B cell (primary cell): ENCODE measurements around the gene GAL3ST2. TPM values are rescaled to one million over a fixed set of nuclear protein-coding genes. Genes with fewer than 3 reads are reported as not detected.

Source experiments
- ATAC-seq: fragments of 200-7000 bp; cut with Tn5 transposase; one replicate; pipeline ENCODE4 v1.10.0; 2021; ENCODE audit warnings: low read depth, mild to moderate bottlenecking, moderate number of reproducible peaks, moderate library complexity
- CTCF ChIA-PET: fragments of 350-600 bp; sonication (Branson Sonifier 250); formaldehyde crosslinking; loops from one replicate; lab custom pipeline; 2021; ENCODE audit warnings: antibody characterized with exemption, inconsistent platforms; lab: Charles Lee
- POLR2A ChIA-PET: fragments of 350-600 bp; sonication (Branson Sonifier 250); formaldehyde crosslinking; loops from one replicate; lab custom pipeline; 2021; ENCODE audit warnings: antibody characterized with exemption; lab: Charles Lee
- DNase-seq: peaks from one replicate; pipeline ENCODE4 v3.0.0; 2013
- H2AFZ ChIP-seq: 2 replicates; pipeline ENCODE4 v1.6.1; 2012; ENCODE audit warnings: mild to moderate bottlenecking, low read depth, low read length; ENCODE audit not compliant: insufficient read depth, poor library complexity, severe bottlenecking
- H3K27ac ChIP-seq, 2 donors: 1 replicate in 1 of 2; 2 replicates in 1 of 2; pipeline ENCODE4 v1.5.1; 2012 to 2013; ENCODE audit warnings: low read length in 2 of 2, mild to moderate bottlenecking in 2 of 2, moderate library complexity in 1 of 2
- H3K27me3 ChIP-seq, 4 experiments: fragments of 200-600 bp in 1 of 4; sonication (generic) in 1 of 4; replicated peaks in 1 of 4; 1 replicate in 2 of 4; 2 replicates in 2 of 4; pipeline versions ENCODE4 v1.6.1 to v1.7.0; 2013 to 2016; ENCODE audit warnings: low read length in 3 of 4, mild to moderate bottlenecking in 2 of 4, mixed read lengths in 1 of 4, moderate library complexity in 1 of 4; ENCODE audit not compliant: insufficient read depth in 4 of 4, control insufficient read depth in 3 of 4; ENCODE audit errors: control extremely low read depth in 1 of 4
- H3K36me3 ChIP-seq, 2 experiments: replicated peaks in 1 of 2; 1 replicate in 1 of 2; 2 replicates in 1 of 2; pipeline versions ENCODE4 v1.6.1 to v1.7.1; 2013; ENCODE audit warnings: low read length in 1 of 2; ENCODE audit not compliant: insufficient read depth in 2 of 2, control insufficient read depth in 1 of 2; ENCODE audit errors: control extremely low read depth in 1 of 2, extremely low read depth in 1 of 2
- H3K4me1 ChIP-seq, 2 donors: fragments of 200-600 bp in 1 of 2; sonication (generic) in 1 of 2; 1 replicate in 1 of 2; 2 replicates in 1 of 2; pipeline versions ENCODE4 v1.5.1 to v1.6.1; 2013 to 2017; ENCODE audit warnings: low read length in 2 of 2; ENCODE audit not compliant: control insufficient read depth in 2 of 2, insufficient read depth in 2 of 2
- H3K4me2 ChIP-seq: replicated peaks from 2 replicates; pipeline ENCODE3; 2012; ENCODE audit warnings: mild to moderate bottlenecking, low read depth, low read length; ENCODE audit not compliant: poor library complexity, severe bottlenecking
- H3K4me3 ChIP-seq, 5 experiments: fragments of 200-600 bp in 1 of 5; sonication (generic) in 1 of 5; 1 replicate in 3 of 5; 2 replicates in 2 of 5; pipeline versions ENCODE4 v1.5.1 to v1.7.0; 2011 to 2016; ENCODE audit warnings: low read length in 4 of 5, mild to moderate bottlenecking in 4 of 5, low read depth in 2 of 5, control low read depth in 1 of 5, moderate library complexity in 1 of 5; ENCODE audit not compliant: insufficient read depth in 1 of 5; ENCODE audit errors: control extremely low read depth in 1 of 5, extremely low read depth in 1 of 5
- H3K79me2 ChIP-seq: fragments of 200-600 bp; sonication (generic); one replicate; pipeline ENCODE4 v1.6.0; 2016; ENCODE audit warnings: low read length; ENCODE audit not compliant: control insufficient read depth, insufficient read depth
- H3K9ac ChIP-seq: fragments of 200-600 bp; sonication (generic); 2 replicates; pipeline ENCODE4 v1.6.1; 2017; ENCODE audit warnings: mild to moderate bottlenecking, low read length, moderate library complexity
- H3K9me3 ChIP-seq, 3 donors: one replicate each; pipeline versions ENCODE4 v1.6.1 to v1.7.1; 2013; ENCODE audit warnings: low read length in 2 of 3; ENCODE audit not compliant: control insufficient read depth in 2 of 3, insufficient read depth in 1 of 3; ENCODE audit errors: control extremely low read depth in 1 of 3
- H4K20me1 ChIP-seq: 2 replicates; pipeline ENCODE4 v1.6.0; 2012; ENCODE audit warnings: mild to moderate bottlenecking, low read length; ENCODE audit not compliant: insufficient read depth, control insufficient read depth, poor library complexity, severe bottlenecking
- H3K27ac Mint-ChIP-seq: one replicate; pipeline ENCODE4 v1.8.0; 2021; ENCODE audit warnings: mixed read lengths
- H3K27me3 Mint-ChIP-seq: one replicate; pipeline ENCODE4 v1.8.0; 2021; ENCODE audit warnings: mixed read lengths
- H3K4me1 Mint-ChIP-seq: one replicate; pipeline ENCODE4 v1.8.0; 2021; ENCODE audit warnings: mixed read lengths
- H3K4me3 Mint-ChIP-seq: one replicate; pipeline ENCODE4 v1.8.0; 2021; ENCODE audit warnings: mixed read lengths
- H3K9me3 Mint-ChIP-seq: one replicate; pipeline ENCODE4 v1.8.0; 2022; ENCODE audit warnings: mixed read lengths; ENCODE audit not compliant: insufficient read depth
- EZH2 ChIP-seq: IDR thresholded peaks from 2 replicates; pipeline ENCODE4 v1.6.1; 2012; ENCODE audit warnings: borderline replicate concordance, low read depth, mild to moderate bottlenecking, moderate library complexity, low read length; ENCODE audit not compliant: insufficient read depth, poor library complexity, severe bottlenecking
- WGBS: methylation state at CpG from one replicate; pipeline ENCODE4 v1.1.5; 2013; ENCODE audit warnings: missing lambda C conversion rate; ENCODE audit not compliant: insufficient coverage; 5-methylcytosine and 5-hydroxymethylcytosine counted together
- intact Hi-C: fragments of 100-400 bp; cut with micrococcal nuclease; formaldehyde crosslinking; loops from one replicate; pipeline ENCODE4 v1.10.0; 2022
- polyA plus RNA-seq: library from polyadenylated mRNA; depleted of rRNA; stranded (reverse); fragments of >200 nt; gene quantifications from 2 replicates; pipeline ENCODE4 v1.2.3, GENCODE V29; 2012
- total RNA-seq, 2 donors: library from RNA; stranded (reverse); fragments of 120-200 nt in 1 of 2; gene quantifications; 1 replicate in 1 of 2; 2 replicates in 1 of 2; pipeline versions ENCODE4 v1.2.3 to v1.2.4, GENCODE V29; 2013 to 2022
- TF ChIP-seq, protein P1 (sequence below): fragments of 200-600 bp; IDR thresholded peaks from one replicate; pipeline ENCODE4 v1.8.0; 2022; ENCODE audit warnings: antibody characterized with exemption, mild to moderate bottlenecking

The GAL3ST2 gene
- total and polyA plus RNA-seq, 2 donors (not counting 1 experiment from before 2014, with no cell fraction given) = 0.10 TPM; not detected in 1

DNA sequence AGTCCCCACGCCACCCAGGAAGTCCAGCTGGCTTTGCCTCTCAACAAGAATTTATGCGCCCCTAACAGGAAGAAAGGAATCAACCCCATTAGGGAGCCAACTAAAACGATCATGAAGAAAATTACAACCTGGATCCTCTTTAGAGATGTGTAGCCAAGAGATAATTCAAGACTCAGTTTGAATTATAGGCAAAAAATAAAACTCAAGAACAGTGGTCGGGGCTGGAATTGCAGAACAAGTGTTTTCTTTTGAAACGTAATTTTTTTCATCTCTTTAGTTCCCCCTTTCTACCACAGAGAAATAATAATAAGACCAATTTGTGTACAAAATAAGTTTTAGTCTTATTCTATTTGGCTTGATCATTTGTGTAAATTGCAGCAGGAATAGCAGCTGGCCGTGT is 59.7 kb downstream of the GAL3ST2 start:
- Histone ChIP-seq H3K9ac (no peak overlapping the region), H3K4me2 (no peak overlapping the region), H3K4me3 (no peak overlapping the region), H2AFZ (no peak overlapping the region), H3K79me2 (no peaks in the 10 kb centered on the region), H3K4me1 (no peaks in the 10 kb centered on the region), H3K27me3 (peaks cover 0 to 5% (median 1%) of the 10 kb centered on the region in 4 experiments), H3K36me3 (no peaks in the 10 kb centered on the region), H4K20me1 (no peaks in the 10 kb centered on the region), H3K27ac (no peak overlapping the region), H3K9me3 (peaks cover 0 to 6% (median 0%) of the 10 kb centered on the region in 3 donors)
- no peak for DNase-seq
- Mint-ChIP-seq H3K27me3 (peaks cover 5% of the 10 kb centered on the region), H3K4me1 (peaks cover 2% of the 10 kb centered on the region), H3K9me3 (peaks cover 3% of the 10 kb centered on the region), H3K4me3 (no peak overlapping the region), H3K27ac (no peak overlapping the region)
- ATAC-seq = no peak
- ChIA-PET CTCF (interaction anchor here (0.9 to 1.4 kb wide), 2 partner anchors 9 to 42 kb away, joined by 3 to 4 read pairs; no protein-coding TSS in a partner anchor), POLR2A (no interaction called here)
- TF ChIP-seq, protein P1, sequence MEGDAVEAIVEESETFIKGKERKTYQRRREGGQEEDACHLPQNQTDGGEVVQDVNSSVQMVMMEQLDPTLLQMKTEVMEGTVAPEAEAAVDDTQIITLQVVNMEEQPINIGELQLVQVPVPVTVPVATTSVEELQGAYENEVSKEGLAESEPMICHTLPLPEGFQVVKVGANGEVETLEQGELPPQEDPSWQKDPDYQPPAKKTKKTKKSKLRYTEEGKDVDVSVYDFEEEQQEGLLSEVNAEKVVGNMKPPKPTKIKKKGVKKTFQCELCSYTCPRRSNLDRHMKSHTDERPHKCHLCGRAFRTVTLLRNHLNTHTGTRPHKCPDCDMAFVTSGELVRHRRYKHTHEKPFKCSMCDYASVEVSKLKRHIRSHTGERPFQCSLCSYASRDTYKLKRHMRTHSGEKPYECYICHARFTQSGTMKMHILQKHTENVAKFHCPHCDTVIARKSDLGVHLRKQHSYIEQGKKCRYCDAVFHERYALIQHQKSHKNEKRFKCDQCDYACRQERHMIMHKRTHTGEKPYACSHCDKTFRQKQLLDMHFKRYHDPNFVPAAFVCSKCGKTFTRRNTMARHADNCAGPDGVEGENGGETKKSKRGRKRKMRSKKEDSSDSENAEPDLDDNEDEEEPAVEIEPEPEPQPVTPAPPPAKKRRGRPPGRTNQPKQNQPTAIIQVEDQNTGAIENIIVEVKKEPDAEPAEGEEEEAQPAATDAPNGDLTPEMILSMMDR = no peak
- TF ChIP-seq EZH2 = no peak
- WGBS = 83% methylated on average over 2 of the region's 6 CpGs
- intact Hi-C loops = no loop called here

DNA sequence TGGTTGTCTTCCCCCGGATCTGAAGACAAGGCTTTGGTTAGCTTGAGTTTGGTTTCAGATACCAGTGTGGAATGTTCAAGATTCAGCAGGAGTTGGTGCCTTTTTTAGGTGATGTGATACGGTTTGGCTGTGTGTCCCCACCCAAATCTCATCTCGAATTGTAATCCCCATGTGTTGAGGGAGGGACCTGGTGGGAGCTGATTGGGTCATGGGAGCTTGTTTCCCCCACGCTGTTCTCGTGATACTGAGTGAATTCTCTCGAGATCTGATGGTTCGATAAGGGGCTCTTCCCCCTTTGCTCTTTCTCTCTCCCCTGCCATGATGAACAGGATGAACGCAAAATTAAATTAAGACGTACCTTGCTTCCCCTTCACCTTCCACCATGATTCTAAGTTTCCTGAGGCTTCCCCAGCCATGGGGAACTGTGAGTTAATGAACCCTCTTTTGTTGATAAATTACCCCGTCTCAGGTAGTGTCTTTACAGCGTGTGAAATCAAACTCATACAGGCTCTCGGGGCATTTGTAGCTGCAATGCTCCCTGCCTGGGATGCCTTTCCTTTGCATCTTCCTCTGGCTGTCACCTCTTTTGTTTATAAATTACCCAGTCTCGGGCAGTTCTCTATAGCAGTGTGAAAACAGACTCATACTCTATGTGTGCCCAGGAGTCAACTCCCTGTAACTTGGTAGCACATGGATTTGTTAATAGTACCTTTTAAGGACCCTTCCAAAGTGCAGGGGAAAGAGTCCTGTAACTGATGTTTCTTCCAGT is 60.8 kb downstream of the GAL3ST2 start:
- no peak for DNase-seq
- H4K20me1 ChIP-seq = no peaks in the 10 kb centered on the region
- H3K9me3 Mint-ChIP-seq = peaks cover 3% of the 10 kb centered on the region
- no peak overlapping the region for H3K27ac ChIP-seq
- no peak overlapping the region for H3K27ac Mint-ChIP-seq
- no peak overlapping the region for H3K4me3 ChIP-seq
- ATAC-seq = no peak
- no peak overlapping the region for H3K9ac ChIP-seq
- CTCF ChIA-PET = interaction anchor here (0.9 to 1.4 kb wide), 3 partner anchors 8 to 97 kb away, joined by 3 to 4 read pairs (median 3); no protein-coding TSS in a partner anchor
- H3K4me1 Mint-ChIP-seq = peaks cover 2% of the 10 kb centered on the region
- no peak overlapping the region for H3K4me3 Mint-ChIP-seq
- H3K4me2 ChIP-seq = no peak overlapping the region
- intact Hi-C loops = no loop called here
- no peaks in the 10 kb centered on the region for H3K79me2 ChIP-seq
- 87% methylated on average over 8 of the region's 13 CpGs for WGBS
- POLR2A ChIA-PET = no interaction called here
- no peaks in the 10 kb centered on the region for H3K27me3 Mint-ChIP-seq
- no peaks in the 10 kb centered on the region for H3K4me1 ChIP-seq
- TF ChIP-seq, protein P1 = no peak
- TF ChIP-seq EZH2 = no peak
- peaks cover 0 to 6% (median 0%) of the 10 kb centered on the region in 3 donors for H3K9me3 ChIP-seq
- H2AFZ ChIP-seq = no peak overlapping the region
- no peaks in the 10 kb centered on the region for H3K36me3 ChIP-seq
- peaks cover 0 to 2% (median 0%) of the 10 kb centered on the region in 4 experiments for H3K27me3 ChIP-seq
